K562 (cell line): ENCODE results near the gene MITD1. TPM values are rescaled to one million over a fixed set of nuclear protein-coding genes. Genes with fewer than 3 reads are reported as not detected.

Experiments
- HOXB6 ChIP-seq: fragments of 250-450 bp; sonication (Bioruptor Pico); IDR thresholded peaks from 2 replicates; pipeline ENCODE4 v1.5.1; 2022; ENCODE audit warnings: mild to moderate bottlenecking, borderline replicate concordance
- KLF6 ChIP-seq: fragments of 250-450 bp; sonication (Bioruptor Pico); IDR thresholded peaks from 2 replicates; pipeline ENCODE4 v1.4.0; 2020; ENCODE audit warnings: mild to moderate bottlenecking, moderate library complexity, borderline replicate concordance
- MED1 ChIP-seq: sonication (generic); formaldehyde crosslinking; IDR thresholded peaks from 2 replicates; pipeline ENCODE4 v1.8.1; 2023; ENCODE audit warnings: missing genetic modification reagents, borderline replicate concordance
- PHF20 ChIP-seq: fragments of 450-650 bp; IDR thresholded peaks from 2 replicates; pipeline ENCODE4 v1.6.1; 2018; ENCODE audit not compliant: partially characterized antibody
- SMAD2 ChIP-seq: fragments of 150-350 bp; IDR thresholded peaks from 2 replicates; pipeline ENCODE4 v1.6.1; 2014; ENCODE audit warnings: low read depth, mild to moderate bottlenecking, low read length
- TCF7L2 ChIP-seq: fragments of 150-350 bp; IDR thresholded peaks from 2 replicates; pipeline ENCODE4 v1.6.1; 2016; ENCODE audit warnings: low read depth, mild to moderate bottlenecking, low read length, moderate library complexity
- YY1 ChIP-seq, 3 experiments: IDR thresholded peaks; 2 replicates each; pipeline ENCODE4 v1.6.1; 2011; ENCODE audit warnings: low read length in 2 of 3, mild to moderate bottlenecking in 2 of 3, moderate library complexity in 2 of 3, borderline replicate concordance in 1 of 3, control low read depth in 1 of 3, low read depth in 1 of 3; ENCODE audit not compliant: insufficient read depth in 3 of 3, insufficient replicate concordance in 2 of 3, control insufficient read depth in 1 of 3, insufficient read length in 1 of 3; ENCODE audit errors: extremely low read depth in 1 of 3
- ZBTB12 ChIP-seq: fragments of 250-450 bp; sonication (Bioruptor Pico); IDR thresholded peaks from 2 replicates; pipeline ENCODE4 v1.4.0; 2020
- ZBTB43 ChIP-seq: sonication (generic); formaldehyde crosslinking; IDR thresholded peaks from 2 replicates; pipeline ENCODE4 v1.8.0; 2023; ENCODE audit warnings: mild to moderate bottlenecking, missing genetic modification reagents
- polyA plus RNA-seq, 8 experiments: library from polyadenylated mRNA; depleted of rRNA in 4 of 8; stranded (reverse) in 5 of 8; unstranded in 3 of 8; fragments of >200 nt; fragmentation: Nextera tagmentation in 2 of 8; fragmentation: Illumina TruSeq in 1 of 8; extraction: Ambion mirVana in 2 of 8; extraction: Trizol in 1 of 8; gene quantifications; 2 replicates each; pipeline versions ENCODE4 v1.2.1 to v1.2.3, GENCODE V29; 2011 to 2014; ENCODE audit warnings: inconsistent platforms in 1 of 8, missing spikeins in 1 of 8
- total RNA-seq, 7 experiments: library from RNA; depleted of rRNA in 6 of 7; stranded (reverse); fragments of >200 nt in 6 of 7; fragmentation: Illumina TruSeq in 2 of 7; extraction: Trizol in 2 of 7; gene quantifications; 2 replicates each; pipeline versions ENCODE4 v1.2.1 to v1.2.3, GENCODE V29; 2011 to 2021; ENCODE audit warnings: low replicate concordance in 1 of 7

The MITD1 gene
- total and polyA plus RNA-seq, 9 of the 15 experiments (the other 6 are each of a cell fraction or from before 2014, with no cell fraction given) = 19.6 to 71.8 (median 43.2) TPM

- TF ChIP-seq YY1 (IDR thresholded peaks at IDR 0.05; ENCODE audit: borderline replicate concordance in 1 of 3, control insufficient read depth in 1 of 3, extremely low read depth in 1 of 3, insufficient read depth in 3 of 3, insufficient read length in 1 of 3, insufficient replicate concordance in 2 of 3, low read depth in 1 of 3, low read length in 2 of 3) (no peak), TCF7L2 (no peak), MED1 (CRISPR knock-in tag) (no peak), HOXB6 (CRISPR knock-in tag) (no peak), ZBTB12 (CRISPR knock-in tag) (no peak), KLF6 (CRISPR knock-in tag) (no peak), ZBTB43 (no peak), SMAD2 (no peak), PHF20 (no peak)
These were observed 24.0 kb downstream of the MITD1 start (continued) for GRCh38 chr2:99156891-99157290.
